PC-3 (cell line): ENCODE measurements around the gene TGFBI.

ENCODE experiments used
- EZH2 ChIP-seq: fragments of 300-600 bp; sonication (generic); IDR thresholded peaks from one replicate; pipeline ENCODE4 v1.6.1; 2017; ENCODE audit warnings: antibody characterized with exemption, mild to moderate bottlenecking, low read length; ENCODE audit not compliant: unreplicated experiment
- EZH2phosphoT487 ChIP-seq: fragments of 300-600 bp; sonication (generic); IDR thresholded peaks from 2 replicates; pipeline ENCODE4 v1.6.1; 2018; ENCODE audit warnings: mild to moderate bottlenecking, antibody characterized with exemption, low read length, borderline replicate concordance
- TF ChIP-seq, protein P1 (sequence below): fragments of 300-600 bp; sonication (generic); conservative IDR thresholded peaks from 2 replicates; pipeline ENCODE4 v1.5.1; 2017; ENCODE audit warnings: antibody characterized with exemption, low read depth, mild to moderate bottlenecking, low read length

DNA sequence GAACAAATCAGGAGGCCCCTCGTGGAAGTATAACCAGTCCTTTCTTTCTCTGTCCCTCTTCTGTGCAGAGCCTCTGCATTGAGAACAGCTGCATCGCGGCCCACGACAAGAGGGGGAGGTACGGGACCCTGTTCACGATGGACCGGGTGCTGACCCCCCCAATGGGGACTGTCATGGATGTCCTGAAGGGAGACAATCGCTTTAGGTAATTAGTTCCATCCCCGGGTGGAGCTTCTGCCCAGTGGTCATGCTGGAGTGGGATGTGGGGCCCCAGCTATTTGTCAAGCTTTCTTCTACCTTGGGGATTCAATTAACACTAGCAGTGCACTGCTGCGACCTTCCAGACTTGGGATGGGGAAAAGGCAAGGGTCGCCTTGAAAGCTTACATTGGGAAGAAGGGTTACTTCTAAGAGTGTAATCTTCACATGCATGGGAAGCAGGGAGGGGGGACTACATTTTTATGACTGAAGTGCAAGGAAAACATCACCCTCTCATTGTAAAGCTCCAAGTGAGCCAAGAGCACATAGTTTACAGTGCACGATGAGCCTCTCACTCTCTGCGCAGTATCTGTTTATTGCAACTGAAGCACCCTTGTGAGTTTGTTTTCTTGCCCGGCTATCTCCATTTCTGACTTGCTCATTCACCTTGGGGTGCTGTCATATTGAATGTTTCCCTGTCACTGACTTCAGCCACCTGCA lies 27.0 kb downstream of the TGFBI start:
- TF ChIP-seq EZH2phosphoT487 (no peak), EZH2 (no peak)
- TF ChIP-seq, protein P1, sequence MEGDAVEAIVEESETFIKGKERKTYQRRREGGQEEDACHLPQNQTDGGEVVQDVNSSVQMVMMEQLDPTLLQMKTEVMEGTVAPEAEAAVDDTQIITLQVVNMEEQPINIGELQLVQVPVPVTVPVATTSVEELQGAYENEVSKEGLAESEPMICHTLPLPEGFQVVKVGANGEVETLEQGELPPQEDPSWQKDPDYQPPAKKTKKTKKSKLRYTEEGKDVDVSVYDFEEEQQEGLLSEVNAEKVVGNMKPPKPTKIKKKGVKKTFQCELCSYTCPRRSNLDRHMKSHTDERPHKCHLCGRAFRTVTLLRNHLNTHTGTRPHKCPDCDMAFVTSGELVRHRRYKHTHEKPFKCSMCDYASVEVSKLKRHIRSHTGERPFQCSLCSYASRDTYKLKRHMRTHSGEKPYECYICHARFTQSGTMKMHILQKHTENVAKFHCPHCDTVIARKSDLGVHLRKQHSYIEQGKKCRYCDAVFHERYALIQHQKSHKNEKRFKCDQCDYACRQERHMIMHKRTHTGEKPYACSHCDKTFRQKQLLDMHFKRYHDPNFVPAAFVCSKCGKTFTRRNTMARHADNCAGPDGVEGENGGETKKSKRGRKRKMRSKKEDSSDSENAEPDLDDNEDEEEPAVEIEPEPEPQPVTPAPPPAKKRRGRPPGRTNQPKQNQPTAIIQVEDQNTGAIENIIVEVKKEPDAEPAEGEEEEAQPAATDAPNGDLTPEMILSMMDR: no peak
